Cardiac fibroblast (primary cell): ENCODE measurements around the gene NRK.

Experiments
- DNase-seq, 2 donors: peaks; one replicate each; pipeline versions ENCODE4 v3.0.0 to v3.0.0-alpha.2; 2010; ENCODE audit warnings: low read depth in 2 of 2
- H3K4me3 ChIP-seq, 2 donors: replicated peaks in 1 of 2; 1 replicate in 1 of 2; 2 replicates in 1 of 2; pipeline ENCODE4 v1.5.1; 2011; ENCODE audit warnings: low read depth in 2 of 2, low read length in 2 of 2, mild to moderate bottlenecking in 2 of 2, moderate library complexity in 1 of 2
- TF ChIP-seq, protein P1 (sequence below): IDR thresholded peaks from one replicate; pipeline ENCODE4 v1.5.1; 2011; ENCODE audit warnings: low read depth, mild to moderate bottlenecking, low read length, inconsistent platforms

The NRK gene

DNA sequence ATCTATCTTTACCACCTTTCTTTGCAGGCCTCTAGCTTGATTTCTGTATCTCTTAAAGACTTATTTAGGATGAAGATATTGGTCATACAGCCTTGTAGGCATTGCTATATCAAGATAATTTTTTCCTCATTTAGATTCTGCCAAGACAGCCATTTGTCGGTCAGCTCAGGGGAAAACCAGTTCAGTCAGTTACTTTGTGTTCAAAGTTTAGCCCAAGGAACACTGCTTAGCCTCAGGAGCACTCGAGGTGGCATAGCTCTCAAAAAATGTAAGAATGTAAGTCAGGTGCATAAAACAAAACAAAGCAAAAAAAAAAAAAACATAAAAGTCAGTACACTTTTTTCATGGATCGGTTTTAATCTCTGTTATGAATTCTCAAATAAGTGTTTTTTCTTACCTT lies 43.4 kb downstream of the NRK start:
- no peak for DNase-seq

DNA sequence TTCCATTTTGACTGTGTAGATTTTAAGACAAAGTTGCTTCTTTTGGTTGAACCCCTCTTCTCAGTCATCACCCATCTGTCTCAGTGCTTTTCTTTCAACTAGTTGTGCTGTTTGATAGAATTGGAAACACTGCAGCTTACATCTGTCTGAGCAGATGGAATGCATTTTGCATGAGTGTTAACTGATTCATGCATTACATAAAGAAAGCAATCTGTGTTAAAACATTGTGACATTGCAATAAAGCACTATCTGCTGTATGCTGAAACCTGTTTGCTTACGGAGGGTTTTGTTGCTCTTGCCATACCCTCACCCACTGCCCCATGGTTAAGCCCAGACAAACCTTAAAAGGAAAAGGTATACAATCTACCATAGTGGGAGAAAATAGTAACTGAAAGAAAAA lies 47.4 kb downstream of the NRK start:
- TF ChIP-seq, protein P1, sequence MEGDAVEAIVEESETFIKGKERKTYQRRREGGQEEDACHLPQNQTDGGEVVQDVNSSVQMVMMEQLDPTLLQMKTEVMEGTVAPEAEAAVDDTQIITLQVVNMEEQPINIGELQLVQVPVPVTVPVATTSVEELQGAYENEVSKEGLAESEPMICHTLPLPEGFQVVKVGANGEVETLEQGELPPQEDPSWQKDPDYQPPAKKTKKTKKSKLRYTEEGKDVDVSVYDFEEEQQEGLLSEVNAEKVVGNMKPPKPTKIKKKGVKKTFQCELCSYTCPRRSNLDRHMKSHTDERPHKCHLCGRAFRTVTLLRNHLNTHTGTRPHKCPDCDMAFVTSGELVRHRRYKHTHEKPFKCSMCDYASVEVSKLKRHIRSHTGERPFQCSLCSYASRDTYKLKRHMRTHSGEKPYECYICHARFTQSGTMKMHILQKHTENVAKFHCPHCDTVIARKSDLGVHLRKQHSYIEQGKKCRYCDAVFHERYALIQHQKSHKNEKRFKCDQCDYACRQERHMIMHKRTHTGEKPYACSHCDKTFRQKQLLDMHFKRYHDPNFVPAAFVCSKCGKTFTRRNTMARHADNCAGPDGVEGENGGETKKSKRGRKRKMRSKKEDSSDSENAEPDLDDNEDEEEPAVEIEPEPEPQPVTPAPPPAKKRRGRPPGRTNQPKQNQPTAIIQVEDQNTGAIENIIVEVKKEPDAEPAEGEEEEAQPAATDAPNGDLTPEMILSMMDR, result no peak
- peak in 1 of 2 donors; percentile 7 for DNase-seq
- H3K4me3 ChIP-seq, result no peak overlapping the region

More for the DNA sequence above, 43.4 kb downstream of the NRK start:
- TF ChIP-seq, protein P1, result no peak
- H3K4me3 ChIP-seq, result no peak overlapping the region

DNA sequence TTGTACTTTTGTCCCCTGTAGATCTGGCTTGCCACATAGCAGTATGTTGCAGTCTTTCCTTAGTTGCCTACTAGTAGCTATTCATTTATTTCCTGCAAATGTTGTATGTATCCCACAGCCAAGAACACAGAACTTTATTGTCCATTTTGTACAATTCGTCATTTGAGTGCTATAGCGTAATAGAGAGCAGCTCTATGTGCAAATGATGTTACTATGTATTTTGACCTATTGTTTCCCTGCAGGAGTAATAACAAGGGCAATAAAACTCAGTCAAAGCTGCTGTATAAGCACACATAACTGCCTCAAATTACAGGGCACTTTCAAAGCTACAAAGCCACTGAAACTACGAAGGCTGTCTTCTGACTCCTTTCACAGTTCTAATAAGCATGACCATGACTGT lies 48.1 kb downstream of the NRK start:
- DNase-seq, result no peak
- H3K4me3 ChIP-seq, result no peak overlapping the region
- TF ChIP-seq, protein P1, result no peak

DNA sequence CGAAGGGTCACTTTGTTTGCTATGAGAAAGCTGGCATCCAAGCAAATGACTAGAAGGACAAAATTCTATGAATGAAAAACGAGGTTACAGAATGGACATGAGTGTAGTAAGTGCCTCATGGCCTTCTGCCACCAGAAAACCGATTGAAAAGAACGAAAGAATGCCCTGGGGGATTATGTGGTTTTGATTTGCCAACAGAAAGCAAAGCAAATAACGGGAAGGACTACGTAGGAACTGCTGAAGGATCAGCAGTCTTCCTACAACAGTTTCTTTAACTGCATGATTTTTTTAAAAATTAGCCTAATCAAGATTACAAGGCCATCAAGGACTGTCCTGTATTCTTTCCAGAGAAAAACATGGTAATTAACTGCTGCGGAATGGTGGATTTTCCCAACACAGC lies 50.6 kb downstream of the NRK start:
- no peak overlapping the region for H3K4me3 ChIP-seq
- peak; percentile 10 to 11 for DNase-seq
- TF ChIP-seq, protein P1, result no peak

DNA sequence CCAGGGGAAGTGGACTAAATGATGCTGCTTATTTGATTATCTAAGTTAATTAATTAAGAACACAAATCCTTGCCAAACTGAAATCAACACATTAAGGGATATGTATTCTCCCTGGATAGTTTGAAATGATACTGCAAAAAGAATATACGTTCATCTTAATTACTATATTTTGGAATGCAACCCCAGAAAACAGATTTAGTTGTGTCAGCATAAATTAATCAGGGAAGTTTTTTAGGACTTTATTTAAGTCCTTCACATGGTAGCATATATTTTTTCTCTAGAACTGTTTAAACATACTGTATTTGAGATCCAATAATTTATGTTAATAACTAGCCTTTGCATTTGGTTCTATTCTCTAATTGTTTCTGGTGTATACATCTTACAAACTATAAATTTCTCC lies 52.5 kb downstream of the NRK start:
- no peak for DNase-seq
- H3K4me3 ChIP-seq, result no peak overlapping the region
- TF ChIP-seq, protein P1, result no peak

DNA sequence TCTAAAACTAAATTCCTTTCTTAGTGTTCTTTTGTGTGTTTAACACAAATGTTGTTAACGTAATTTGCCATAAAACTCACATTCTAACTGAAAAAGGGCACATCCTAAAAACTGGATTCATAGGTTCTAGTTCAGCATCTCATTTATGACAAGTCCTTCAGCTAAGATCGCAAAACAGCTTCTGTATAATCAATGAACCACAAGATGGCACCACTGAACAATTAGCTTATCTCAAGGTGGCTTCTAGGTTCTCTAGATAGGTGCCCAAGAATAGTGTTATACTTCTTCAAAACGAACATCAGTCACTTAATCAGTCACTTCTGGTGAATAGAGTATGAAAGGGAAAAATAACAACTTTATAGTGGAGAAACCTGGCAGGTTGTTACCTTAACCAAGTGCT lies 54.3 kb downstream of the NRK start:
- H3K4me3 ChIP-seq, result no peak overlapping the region
- TF ChIP-seq, protein P1, result no peak
- DNase-seq, result peak; percentile 3 to 7

DNA sequence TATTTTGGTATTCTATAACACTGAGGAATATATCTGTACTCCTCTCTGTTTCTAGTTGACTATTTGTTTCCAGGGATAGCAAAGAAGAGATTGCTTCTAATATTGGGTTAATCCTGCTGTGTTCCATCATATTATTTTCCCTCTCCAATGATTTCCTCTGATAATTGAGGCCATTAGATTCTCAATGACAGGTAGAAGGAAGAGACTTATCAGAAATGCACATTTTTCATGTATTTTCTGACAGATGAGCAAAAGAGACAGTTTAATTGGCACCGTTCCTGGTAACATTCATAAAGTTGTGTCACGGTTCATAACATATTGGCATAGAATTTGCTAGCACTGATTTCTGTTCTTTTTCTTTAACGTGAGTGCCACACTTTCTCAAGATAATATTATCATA lies 58.2 kb downstream of the NRK start:
- TF ChIP-seq, protein P1, result no peak

More for the DNA sequence above, 58.2 kb downstream of the NRK start:
- no peak for DNase-seq
- no peak overlapping the region for H3K4me3 ChIP-seq
